Mucosa of stomach (tissue), 1 donor: Measurements from ENCODE around the gene C1orf94.
"Not testable (repeated sequence)": the region's sequence is repeated elsewhere in the genome, so short reads cannot be mapped to it uniquely, and the experiment has no call there.

Experiments used
- H3K27me3 ChIP-seq: one replicate; pipeline ENCODE4 v1.7.0; 2013; ENCODE audit warnings: mild to moderate bottlenecking, low read length; ENCODE audit not compliant: control insufficient read depth, insufficient read depth
- H3K36me3 ChIP-seq: one replicate; pipeline ENCODE4 v1.7.0; 2013; ENCODE audit warnings: low read length; ENCODE audit not compliant: control insufficient read depth, insufficient read depth
- H3K4me1 ChIP-seq: one replicate; pipeline ENCODE4 v1.7.0; 2013; ENCODE audit warnings: mild to moderate bottlenecking, low read length; ENCODE audit not compliant: control insufficient read depth, insufficient read depth
- H3K4me3 ChIP-seq: one replicate; pipeline ENCODE4 v1.7.0; 2013; ENCODE audit warnings: low read length
- H3K9ac ChIP-seq: one replicate; pipeline ENCODE4 v1.7.0; 2013; ENCODE audit warnings: mild to moderate bottlenecking, low read length, moderate library complexity
- H3K9me3 ChIP-seq: one replicate; pipeline ENCODE4 v1.7.0; 2013; ENCODE audit warnings: mild to moderate bottlenecking, low read length, moderate library complexity; ENCODE audit not compliant: control insufficient read depth
- donor health status: Pancreatic carcinoma.

The C1orf94 gene

GRCh38 chr1:34166625-34167361 is 9.9 kb upstream of the C1orf94 start:
- no peak overlapping the region for H3K4me3 ChIP-seq

GRCh38 chr1:34167389-34167788 is 9.3 kb upstream of the C1orf94 start:
- Histone ChIP-seq H3K9ac (no peak overlapping the region), H3K4me3 (no peak overlapping the region), H3K27me3 (peaks cover 64% of the 10 kb centered on the region)

More at GRCh38 chr1:34166625-34167361, 9.9 kb upstream of the C1orf94 start:
- Histone ChIP-seq H3K4me1 (peaks cover 9% of the 10 kb centered on the region), H3K9ac (no peak overlapping the region), H3K27me3 (peaks cover 64% of the 10 kb centered on the region), H3K36me3 (no peaks in the 10 kb centered on the region), H3K9me3 (no peaks in the 10 kb centered on the region)

GRCh38 chr1:34175744-34176143 is 963 bp upstream of the C1orf94 start:
- H3K9me3 ChIP-seq: no peaks in the 10 kb centered on the region
- H3K27me3 ChIP-seq: peaks cover 38% of the 10 kb centered on the region
- no peak overlapping the region for H3K4me3 ChIP-seq
- H3K9ac ChIP-seq: no peak overlapping the region
- no peaks in the 10 kb centered on the region for H3K36me3 ChIP-seq
- H3K4me1 ChIP-seq: no peaks in the 10 kb centered on the region

More at GRCh38 chr1:34167389-34167788, 9.3 kb upstream of the C1orf94 start:
- no peaks in the 10 kb centered on the region for H3K9me3 ChIP-seq
- H3K36me3 ChIP-seq: no peaks in the 10 kb centered on the region
- H3K4me1 ChIP-seq: peaks cover 9% of the 10 kb centered on the region

- no peak overlapping the region for H3K9ac ChIP-seq
- no peak overlapping the region for H3K4me3 ChIP-seq
- no peaks in the 10 kb centered on the region for H3K4me1 ChIP-seq
- H3K36me3 ChIP-seq: no peaks in the 10 kb centered on the region
- H3K9me3 ChIP-seq: no peaks in the 10 kb centered on the region
- peaks cover 38% of the 10 kb centered on the region for H3K27me3 ChIP-seq
These were observed 1.4 kb downstream of the C1orf94 start for GRCh38 chr1:34178072-34178471.

- H3K4me1 ChIP-seq, H3K36me3 ChIP-seq: not testable (repeated sequence)
- peaks cover 14% of the 10 kb centered on the region for H3K27me3 ChIP-seq
These were observed 6.7 kb downstream of the C1orf94 start for GRCh38 chr1:34183381-34183780.

GRCh38 chr1:34186741-34187494 is 10.2 kb downstream of the C1orf94 start:
- no peak overlapping the region for H3K9ac ChIP-seq
- no peaks in the 10 kb centered on the region for H3K36me3 ChIP-seq
- no peak overlapping the region for H3K4me3 ChIP-seq
- peaks cover 3% of the 10 kb centered on the region for H3K27me3 ChIP-seq
- no peaks in the 10 kb centered on the region for H3K9me3 ChIP-seq
- H3K4me1 ChIP-seq: no peaks in the 10 kb centered on the region

More at GRCh38 chr1:34183381-34183780, 6.7 kb downstream of the C1orf94 start:
- H3K9me3 ChIP-seq, H3K4me3 ChIP-seq, H3K9ac ChIP-seq: not testable (repeated sequence)

GRCh38 chr1:34188418-34188817 is 11.7 kb downstream of the C1orf94 start:
- H3K27me3 ChIP-seq: peaks cover 3% of the 10 kb centered on the region

GRCh38 chr1:34188985-34189384 is 12.3 kb downstream of the C1orf94 start:
- H3K9ac ChIP-seq: no peak overlapping the region
- peaks cover 3% of the 10 kb centered on the region for H3K27me3 ChIP-seq
- H3K4me3 ChIP-seq: no peak overlapping the region
- H3K9me3 ChIP-seq: no peaks in the 10 kb centered on the region
- H3K4me1 ChIP-seq: no peaks in the 10 kb centered on the region
- H3K36me3 ChIP-seq: no peaks in the 10 kb centered on the region

More at GRCh38 chr1:34188418-34188817, 11.7 kb downstream of the C1orf94 start:
- Histone ChIP-seq H3K4me1 (no peaks in the 10 kb centered on the region), H3K4me3 (no peak overlapping the region), H3K36me3 (no peaks in the 10 kb centered on the region), H3K9ac (no peak overlapping the region), H3K9me3 (no peaks in the 10 kb centered on the region)

GRCh38 chr1:34190692-34191091 is 14.0 kb downstream of the C1orf94 start:
- H3K36me3 ChIP-seq: no peaks in the 10 kb centered on the region
- H3K9ac ChIP-seq: no peak overlapping the region
- H3K27me3 ChIP-seq: peaks cover 3% of the 10 kb centered on the region

GRCh38 chr1:34192621-34193020 is 15.9 kb downstream of the C1orf94 start:
- peaks cover 3% of the 10 kb centered on the region for H3K27me3 ChIP-seq
- no peak overlapping the region for H3K4me3 ChIP-seq
- no peaks in the 10 kb centered on the region for H3K36me3 ChIP-seq
- H3K4me1 ChIP-seq: no peaks in the 10 kb centered on the region
- H3K9ac ChIP-seq: no peak overlapping the region
- H3K9me3 ChIP-seq: no peaks in the 10 kb centered on the region

More at GRCh38 chr1:34190692-34191091, 14.0 kb downstream of the C1orf94 start:
- no peak overlapping the region for H3K4me3 ChIP-seq
- H3K4me1 ChIP-seq: no peaks in the 10 kb centered on the region
- H3K9me3 ChIP-seq: no peaks in the 10 kb centered on the region

GRCh38 chr1:34199927-34200326 is 23.2 kb downstream of the C1orf94 start:
- H3K9me3 ChIP-seq: no peaks in the 10 kb centered on the region
- no peak overlapping the region for H3K9ac ChIP-seq
- H3K4me1 ChIP-seq: no peaks in the 10 kb centered on the region
- H3K27me3 ChIP-seq: no peaks in the 10 kb centered on the region
- H3K4me3 ChIP-seq: no peak overlapping the region
- no peaks in the 10 kb centered on the region for H3K36me3 ChIP-seq

GRCh38 chr1:34212673-34213072 is 36.0 kb downstream of the C1orf94 start:
- no peaks in the 10 kb centered on the region for H3K9me3 ChIP-seq
- H3K9ac ChIP-seq: no peak overlapping the region
- H3K27me3 ChIP-seq: no peaks in the 10 kb centered on the region
- no peaks in the 10 kb centered on the region for H3K36me3 ChIP-seq
- H3K4me3 ChIP-seq: no peak overlapping the region
- no peaks in the 10 kb centered on the region for H3K4me1 ChIP-seq
